Measurements from ENCODE around the gene TEX264. TPM values are rescaled to one million over a fixed set of nuclear protein-coding genes. Genes with fewer than 3 reads are reported as not detected.
"Not testable (repeated sequence)": the region's sequence is repeated elsewhere in the genome, so short reads cannot be mapped to it uniquely, and the experiment has no call there.

TEX264 gene
- polyA plus RNA-seq, 1 donor, result 28.9 TPM

- no peak for DNase-seq
Observed at GRCh38 chr3:51717947-51718346, 46.9 kb downstream of the TEX264 start.

- DNase-seq, result no peak
Observed at GRCh38 chr3:51718547-51719409, 47.7 kb downstream of the TEX264 start.

GRCh38 chr3:51719410-51720025, 48.5 kb downstream of the TEX264 start:
- no peak for DNase-seq

GRCh38 chr3:51720292-51721061, 49.4 kb downstream of the TEX264 start:
- DNase-seq, result no peak

GRCh38 chr3:51721062-51721745, 50.2 kb downstream of the TEX264 start:
- DNase-seq, result no peak

GRCh38 chr3:51722362-51722761, 51.3 kb downstream of the TEX264 start:
- DNase-seq, result no peak

- no peak for DNase-seq
Observed at GRCh38 chr3:51727500-51727899, 56.4 kb downstream of the TEX264 start.

GRCh38 chr3:51729042-51729633, 58.1 kb downstream of the TEX264 start:
- no peak for DNase-seq

GRCh38 chr3:51733859-51734571, 63.0 kb downstream of the TEX264 start:
- no peak for DNase-seq

GRCh38 chr3:51734572-51734907, 63.5 kb downstream of the TEX264 start:
- DNase-seq, result no peak

GRCh38 chr3:51735039-51735438, 64.0 kb downstream of the TEX264 start:
- no peak for DNase-seq

- no peak for DNase-seq
Observed at GRCh38 chr3:51735950-51736349, 64.9 kb downstream of the TEX264 start.

GRCh38 chr3:51739110-51739509, 68.1 kb downstream of the TEX264 start:
- no peak for DNase-seq

GRCh38 chr3:51742320-51742719, 71.3 kb downstream of the TEX264 start:
- DNase-seq, result not testable (repeated sequence)

GRCh38 chr3:51742978-51743377, 71.9 kb downstream of the TEX264 start:
- peak; percentile 4 for DNase-seq

- DNase-seq, result no peak
Observed at GRCh38 chr3:51747840-51748239, 76.8 kb downstream of the TEX264 start.

GRCh38 chr3:51748327-51748726, 77.3 kb downstream of the TEX264 start:
- no peak for DNase-seq

GRCh38 chr3:51750878-51751277, 79.8 kb downstream of the TEX264 start:
- DNase-seq, result no peak

GRCh38 chr3:51751287-51751686, 80.2 kb downstream of the TEX264 start:
- DNase-seq, result no peak
